Fibroblast of gingiva (primary cell): ENCODE data around the gene GALP.
"Not testable (repeated sequence)": the region's sequence is repeated elsewhere in the genome, so short reads cannot be mapped to it uniquely, and the experiment has no call there.

Source experiments
- DNase-seq: peaks from one replicate; pipeline ENCODE4 v3.0.0-alpha.2; 2011; ENCODE audit warnings: low read depth

Gene GALP

DNA sequence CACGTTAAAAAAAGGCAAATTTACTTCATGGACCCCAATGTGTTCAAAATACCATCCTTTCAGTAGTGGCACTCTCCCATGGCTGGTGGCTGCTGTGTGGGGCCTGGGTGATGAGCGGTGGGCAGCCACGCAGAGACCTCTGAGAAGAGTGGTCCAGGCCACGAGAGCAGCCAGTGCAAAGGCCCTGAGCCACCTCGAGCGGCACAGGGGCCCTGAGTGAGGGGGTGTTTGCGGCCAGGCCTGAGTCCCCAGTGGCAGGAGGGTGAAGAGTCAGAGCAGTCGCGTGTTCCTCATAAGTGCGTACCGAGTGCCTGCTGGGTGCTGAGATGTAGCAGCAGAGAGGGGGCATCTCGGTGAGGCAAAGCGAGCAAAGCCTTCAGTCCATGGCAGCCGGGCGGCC, 27.7 kb upstream of the GALP start:
- no peak for DNase-seq

- not testable (repeated sequence) for DNase-seq
Measured at GRCh38 chr19:56148955-56149655, 26.7 kb upstream of the GALP start.

DNA sequence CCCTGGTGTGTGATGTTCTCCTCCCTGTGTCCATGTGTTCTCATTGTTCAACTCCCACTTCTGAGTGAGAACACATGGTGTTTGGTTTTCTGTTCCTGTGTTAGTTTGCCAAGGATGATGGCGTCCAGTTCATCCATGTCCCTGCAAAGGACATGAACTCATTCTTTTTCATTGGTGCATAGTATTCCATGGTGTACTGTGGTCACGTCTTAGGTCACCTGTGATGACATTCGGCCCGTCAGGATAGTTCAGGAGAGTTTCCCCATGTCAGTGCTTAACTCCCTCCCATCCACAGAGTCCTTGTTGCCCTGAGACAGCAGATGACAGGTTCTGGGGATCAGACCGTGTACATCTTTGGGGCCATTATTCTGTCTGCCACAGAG, 26.2 kb upstream of the GALP start:
- DNase-seq = no peak

DNA sequence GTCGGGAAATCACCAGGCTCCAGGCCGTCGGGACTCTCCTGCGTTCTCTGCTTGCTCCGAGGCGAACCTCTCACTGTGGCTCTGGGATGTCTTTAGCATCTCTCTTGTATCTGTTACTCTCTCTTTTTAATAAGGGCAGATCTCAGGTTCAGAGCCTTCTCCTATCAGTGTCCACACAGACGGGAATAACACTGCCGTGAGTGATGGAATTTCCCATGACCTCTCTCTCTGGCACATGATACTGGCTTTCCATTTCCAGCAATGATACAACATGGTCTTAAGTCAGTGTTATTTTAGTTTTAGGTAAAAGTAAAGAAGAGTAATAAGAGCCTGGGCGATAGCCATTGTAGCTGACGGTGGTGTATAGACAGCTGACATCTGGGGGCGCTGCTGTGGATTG, 25.4 kb upstream of the GALP start:
- no peak for DNase-seq

DNA sequence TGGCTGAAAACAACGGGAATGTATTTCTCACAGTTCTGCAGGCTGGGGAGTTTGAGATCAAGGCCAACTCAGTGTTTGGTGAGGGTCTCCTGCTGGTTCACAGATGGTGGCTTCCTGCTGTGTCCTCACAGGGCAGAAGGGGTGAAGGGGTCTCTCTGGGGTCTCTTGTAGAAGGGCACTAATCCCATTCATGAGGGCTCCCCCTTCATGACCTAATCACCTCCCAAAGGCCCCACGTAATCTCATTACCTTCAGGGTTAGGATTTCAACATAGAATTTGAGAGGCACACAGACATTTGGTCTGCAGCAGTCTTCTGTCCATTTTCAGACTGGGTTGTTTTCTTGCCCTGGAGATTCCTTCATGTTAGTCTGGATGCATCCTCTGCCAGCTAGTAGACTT, 23.2 kb upstream of the GALP start:
- DNase-seq = no peak

DNA sequence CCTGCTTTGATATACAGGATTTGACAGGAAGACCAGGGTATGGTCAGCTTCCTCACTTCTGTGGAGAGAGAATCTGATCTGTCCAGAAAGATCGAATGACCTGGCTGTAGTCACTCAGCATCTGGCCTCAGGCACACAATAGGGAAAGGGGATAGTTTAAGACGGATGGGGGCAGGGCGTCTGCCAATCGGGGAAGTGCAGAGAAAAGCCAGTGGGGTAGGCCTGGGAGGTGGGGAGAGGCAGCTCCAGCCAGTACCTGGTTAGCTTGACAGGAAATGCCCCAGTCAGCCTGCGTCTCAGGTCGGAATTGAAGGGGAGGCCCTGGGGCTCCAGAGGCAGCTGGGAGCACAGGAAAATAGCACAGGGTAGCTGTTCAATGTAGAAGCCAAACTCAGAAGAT, 22.3 kb upstream of the GALP start:
- no peak for DNase-seq

DNA sequence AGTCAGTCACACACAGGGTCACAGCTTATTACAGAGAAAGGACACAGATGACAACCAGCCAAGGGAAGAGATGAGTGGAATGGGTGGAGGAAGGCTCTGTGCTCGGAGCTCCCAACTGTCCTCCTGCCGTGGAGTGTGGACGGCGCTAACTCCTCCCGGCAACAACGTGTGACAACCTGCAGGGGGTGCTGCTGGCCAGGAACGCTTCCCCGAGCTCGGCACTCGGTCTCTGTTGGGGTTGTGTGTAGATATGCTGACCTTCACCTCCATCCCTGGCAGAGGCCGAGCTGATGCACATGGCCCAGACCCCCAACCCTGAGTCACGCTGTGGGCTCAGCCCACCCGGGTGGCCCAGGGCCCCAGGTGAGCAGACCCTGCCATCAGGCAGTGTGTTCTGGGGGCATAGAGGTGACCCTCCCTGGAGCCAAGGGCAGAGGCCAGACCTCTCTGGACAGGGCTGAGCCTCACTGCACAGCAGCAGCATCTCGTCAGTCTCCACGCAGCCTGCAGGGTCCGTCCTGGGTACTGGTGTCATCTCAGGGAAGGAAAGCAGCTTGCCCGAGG, 20.6 kb upstream of the GALP start:
- DNase-seq = no peak

DNA sequence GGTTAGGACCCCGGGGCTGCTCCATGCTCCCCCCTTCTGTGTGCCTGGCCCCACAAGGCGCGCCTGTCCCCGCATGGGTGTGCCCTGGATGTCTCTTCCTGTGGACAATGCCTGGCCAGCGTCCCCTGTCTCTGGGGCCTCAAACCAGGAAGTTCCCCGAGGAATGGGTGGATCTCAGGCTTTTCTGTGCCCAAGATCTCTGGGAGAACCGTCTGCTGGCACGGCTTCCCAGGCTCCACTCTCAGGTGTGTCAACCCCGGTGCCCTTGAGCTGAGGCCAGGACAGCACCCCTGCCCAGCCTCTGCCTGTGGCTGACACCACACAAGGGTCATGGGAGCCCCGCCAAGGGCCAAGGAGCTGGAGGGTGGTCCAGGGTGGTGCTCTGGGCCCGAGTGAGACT, 19.0 kb upstream of the GALP start:
- no peak for DNase-seq

DNA sequence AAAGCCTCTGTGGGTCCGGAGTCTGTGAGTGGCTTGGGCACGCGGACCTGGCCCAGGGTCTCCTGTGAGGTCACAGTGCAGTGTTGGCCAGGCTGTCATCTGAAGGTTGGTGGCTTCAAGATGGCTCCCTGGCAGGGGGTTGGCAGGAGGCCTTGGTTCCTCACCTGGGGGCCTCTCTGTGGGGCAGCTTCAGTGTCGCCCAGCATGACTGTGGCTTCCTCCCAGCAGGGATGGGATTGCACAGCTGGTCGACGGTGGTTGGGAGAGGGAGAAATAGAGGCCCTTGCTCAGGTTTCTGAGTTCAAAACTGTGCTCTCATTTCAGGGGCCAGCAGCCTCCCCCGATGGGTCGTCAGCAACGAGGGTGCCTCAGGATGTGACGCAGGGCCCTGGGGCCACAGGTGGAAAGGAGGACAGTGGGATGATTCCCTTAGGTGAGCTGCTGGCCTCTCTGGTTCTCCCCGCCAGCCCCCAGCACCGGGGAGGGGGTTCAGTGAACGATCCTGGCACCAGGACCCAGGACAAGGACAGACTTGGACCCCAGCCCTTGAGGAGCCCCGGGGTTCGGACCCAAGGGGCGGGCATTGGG, 17.5 kb upstream of the GALP start:
- no peak for DNase-seq

DNA sequence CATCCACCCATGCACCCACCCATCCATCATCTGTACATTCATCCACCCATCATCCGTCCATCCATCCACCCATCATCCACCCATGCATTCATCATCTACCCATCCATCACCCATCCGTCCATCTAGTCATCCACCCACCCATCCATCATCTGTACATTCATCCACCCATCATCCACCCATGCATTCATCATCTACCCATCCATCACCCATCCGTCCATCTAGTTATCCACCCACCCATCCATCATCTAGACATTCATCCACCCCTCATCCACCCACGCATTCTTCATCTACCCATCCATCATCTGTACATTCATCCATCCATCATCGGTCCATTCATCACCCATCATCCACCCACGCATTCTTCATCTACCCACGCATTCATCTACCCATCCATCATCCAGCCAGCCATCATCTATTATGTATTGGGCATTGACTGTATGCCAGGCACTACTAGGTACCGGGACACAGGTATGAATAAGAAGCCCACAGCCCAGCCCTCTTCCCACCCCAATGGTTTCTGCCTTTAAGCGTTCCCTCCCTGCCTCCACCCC, 16.7 kb upstream of the GALP start:
- DNase-seq = no peak

- no peak for DNase-seq
Measured at GRCh38 chr19:56159622-56160271, 16.1 kb upstream of the GALP start.

- DNase-seq = no peak
Measured at GRCh38 chr19:56161534-56161933, 14.3 kb upstream of the GALP start.

- DNase-seq = no peak
Measured at GRCh38 chr19:56162258-56162657, 13.6 kb upstream of the GALP start.

- DNase-seq = no peak
Measured at GRCh38 chr19:56163097-56163496, 12.7 kb upstream of the GALP start.

GRCh38 chr19:56167064-56167578, 8.7 kb upstream of the GALP start:
- no peak for DNase-seq

DNA sequence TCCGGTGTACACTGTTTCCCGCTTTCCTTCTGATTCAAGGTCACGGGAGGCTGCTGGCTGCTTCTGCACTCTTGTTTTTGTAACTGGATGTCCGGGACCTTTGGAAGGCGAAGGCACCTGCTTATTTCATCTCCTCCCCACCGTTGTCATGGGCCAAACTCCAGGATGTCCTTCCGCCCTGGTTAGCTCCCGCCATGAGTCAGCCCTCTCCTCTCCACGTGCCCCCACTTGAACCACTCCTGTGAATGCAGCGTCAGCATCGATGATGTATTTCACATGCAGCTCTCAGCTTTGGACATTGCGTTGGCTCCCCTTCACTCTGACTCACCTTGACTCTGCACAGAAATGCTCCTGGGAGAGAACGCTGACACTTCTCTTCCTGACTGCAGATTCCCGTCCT, 5.5 kb upstream of the GALP start:
- DNase-seq = no peak

DNA sequence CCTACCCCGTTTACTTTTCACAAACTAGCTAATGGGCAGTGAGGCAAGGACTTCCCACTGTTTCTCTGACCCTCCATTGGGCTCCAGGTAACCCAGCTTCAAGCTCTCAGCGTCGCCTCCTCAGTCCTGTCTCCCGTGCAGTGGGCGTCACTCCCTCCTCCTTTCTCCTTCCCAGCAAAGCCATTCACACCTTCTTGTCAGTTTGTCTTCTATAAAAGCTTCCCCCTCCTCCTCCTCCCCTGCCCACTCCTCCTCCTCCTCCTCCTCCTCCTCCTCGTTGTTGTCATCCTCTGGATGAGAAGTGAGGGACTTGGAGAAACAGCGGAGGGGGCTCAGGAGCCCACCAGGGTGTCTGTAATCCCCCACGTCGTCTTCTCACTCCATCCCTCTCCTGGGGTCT, 1.7 kb upstream of the GALP start:
- DNase-seq = no peak

- DNase-seq = no peak
Measured at GRCh38 chr19:56174550-56174949, 1.3 kb upstream of the GALP start.

GRCh38 chr19:56176310-56176709, 502 bp downstream of the GALP start:
- not testable (repeated sequence) for DNase-seq

DNA sequence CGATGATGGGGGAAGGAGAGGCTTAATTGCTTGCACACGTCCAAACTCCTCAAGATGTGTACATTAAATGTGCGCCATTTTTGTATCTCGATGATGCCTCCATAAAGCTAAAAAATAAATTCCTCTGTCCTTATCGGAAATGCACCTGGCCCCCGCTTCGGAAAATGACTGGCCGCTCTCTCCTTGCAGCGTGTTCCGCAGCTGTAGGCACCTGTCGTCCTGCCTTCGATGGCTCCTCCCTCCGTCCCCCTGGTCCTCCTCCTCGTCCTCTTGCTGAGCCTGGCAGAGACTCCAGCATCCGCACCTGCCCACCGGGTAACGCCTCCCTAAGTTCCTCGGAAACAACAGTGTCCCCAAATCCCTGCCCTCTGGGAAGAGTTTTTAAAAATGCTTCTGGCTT, 1.1 kb downstream of the GALP start:
- no peak for DNase-seq

GRCh38 chr19:56177564-56178243, 1.9 kb downstream of the GALP start:
- DNase-seq = no peak

DNA sequence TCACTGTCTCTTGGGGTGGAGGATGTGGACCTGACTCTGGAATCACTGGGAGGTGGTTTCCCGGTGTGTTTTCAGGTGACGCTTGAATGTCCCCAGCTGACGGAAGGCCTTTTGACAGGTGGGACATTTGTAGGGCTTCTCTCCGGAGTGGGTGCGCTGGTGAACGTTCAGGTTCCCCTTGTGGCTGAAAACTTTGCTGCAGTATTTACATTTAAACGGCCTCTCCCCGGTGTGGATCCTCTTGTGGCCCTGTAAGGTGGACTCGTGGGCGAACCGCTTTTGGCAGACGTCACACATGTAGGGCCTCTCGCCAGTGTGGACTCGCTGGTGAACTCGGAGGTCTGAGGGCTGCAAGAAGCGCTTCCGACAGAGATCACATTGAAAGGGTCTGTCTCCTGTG, 14.0 kb downstream of the GALP start:
- no peak for DNase-seq
